Measurements from ENCODE around the gene STX1A. TPM values are rescaled to one million over a fixed set of nuclear protein-coding genes. Genes with fewer than 3 reads are reported as not detected.

The STX1A gene
- total RNA-seq, 2 donors from 2014 or later, result 7.0 to 7.2 TPM

DNA sequence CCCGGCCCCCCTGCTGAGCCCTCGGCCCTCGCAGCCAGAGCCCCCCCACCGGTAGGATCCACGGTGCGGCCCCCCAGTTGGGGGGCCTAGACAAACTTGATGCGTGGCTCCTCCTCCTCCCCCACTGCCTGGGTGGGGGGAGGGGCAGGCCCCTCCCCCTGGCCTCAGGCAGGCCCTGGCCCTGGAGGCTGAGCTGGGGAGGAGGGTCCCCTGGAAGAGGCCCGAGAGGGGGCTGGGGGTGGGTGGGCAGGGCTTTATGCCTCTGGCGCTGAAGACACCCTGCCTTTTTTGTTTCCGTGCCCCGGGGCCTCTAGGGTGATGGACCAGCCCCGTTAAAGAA lies 48.2 kb downstream of the STX1A start:
- H3K9ac ChIP-seq (ENCODE audit: low read depth in 2 of 2, low read length in 2 of 2), result no peak overlapping the region
- H3K27me3 ChIP-seq, result no peaks in the 10 kb centered on the region
- no peaks in the 10 kb centered on the region for H3K36me3 ChIP-seq
- H3K4me3 ChIP-seq, result no peak overlapping the region
- intact Hi-C loops (cut with DNase I), result loop anchor here (5.0 kb wide), 1 partner anchor 64 kb away; no protein-coding TSS in a partner anchor
- no peak overlapping the region for H3K27ac ChIP-seq
- no peaks in the 10 kb centered on the region for H3K9me3 ChIP-seq
- DNase-seq, result no peak
- no peaks in the 10 kb centered on the region for H3K4me1 ChIP-seq
- TF ChIP-seq, protein P1, sequence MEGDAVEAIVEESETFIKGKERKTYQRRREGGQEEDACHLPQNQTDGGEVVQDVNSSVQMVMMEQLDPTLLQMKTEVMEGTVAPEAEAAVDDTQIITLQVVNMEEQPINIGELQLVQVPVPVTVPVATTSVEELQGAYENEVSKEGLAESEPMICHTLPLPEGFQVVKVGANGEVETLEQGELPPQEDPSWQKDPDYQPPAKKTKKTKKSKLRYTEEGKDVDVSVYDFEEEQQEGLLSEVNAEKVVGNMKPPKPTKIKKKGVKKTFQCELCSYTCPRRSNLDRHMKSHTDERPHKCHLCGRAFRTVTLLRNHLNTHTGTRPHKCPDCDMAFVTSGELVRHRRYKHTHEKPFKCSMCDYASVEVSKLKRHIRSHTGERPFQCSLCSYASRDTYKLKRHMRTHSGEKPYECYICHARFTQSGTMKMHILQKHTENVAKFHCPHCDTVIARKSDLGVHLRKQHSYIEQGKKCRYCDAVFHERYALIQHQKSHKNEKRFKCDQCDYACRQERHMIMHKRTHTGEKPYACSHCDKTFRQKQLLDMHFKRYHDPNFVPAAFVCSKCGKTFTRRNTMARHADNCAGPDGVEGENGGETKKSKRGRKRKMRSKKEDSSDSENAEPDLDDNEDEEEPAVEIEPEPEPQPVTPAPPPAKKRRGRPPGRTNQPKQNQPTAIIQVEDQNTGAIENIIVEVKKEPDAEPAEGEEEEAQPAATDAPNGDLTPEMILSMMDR (IDR thresholded peaks at IDR 0.05), result no peak

DNA sequence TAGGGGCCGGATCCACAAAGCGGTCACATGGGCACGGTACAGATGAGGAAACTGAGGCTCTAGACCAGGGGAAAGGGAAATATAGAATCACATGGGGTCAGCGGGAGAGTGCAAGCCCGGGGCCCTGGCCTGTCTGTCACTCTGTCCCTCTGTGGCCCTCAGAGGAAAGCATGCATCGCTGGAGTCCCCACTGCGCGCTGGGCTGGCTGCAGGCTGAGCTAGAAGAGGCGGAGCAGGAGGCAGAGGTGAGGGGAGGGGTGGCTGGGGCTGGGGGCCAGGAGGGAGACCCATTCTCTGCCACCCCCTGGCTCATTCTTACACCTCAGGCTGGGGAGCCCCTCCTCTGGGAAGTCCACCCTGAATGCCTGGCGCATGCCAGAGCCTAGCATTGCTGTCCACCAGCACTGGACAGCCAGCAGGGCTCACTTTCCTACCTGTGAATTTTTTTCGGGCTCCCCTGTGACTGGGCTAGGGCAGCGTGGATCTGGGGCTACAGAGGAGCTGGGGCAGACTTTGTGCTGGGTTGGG lies 49.5 kb downstream of the STX1A start:
- H3K27ac ChIP-seq, result no peak overlapping the region
- no peak for DNase-seq
- intact Hi-C loops (cut with DNase I), result loop anchor here (5.0 kb wide), 2 partner anchors 42 to 63 kb away; no protein-coding TSS in a partner anchor
- no peaks in the 10 kb centered on the region for H3K4me1 ChIP-seq
- TF ChIP-seq, protein P1 (IDR thresholded peaks at IDR 0.05), result no peak
- no peak overlapping the region for H3K9ac ChIP-seq (ENCODE audit: low read depth in 2 of 2, low read length in 2 of 2)
- no peaks in the 10 kb centered on the region for H3K9me3 ChIP-seq
- H3K27me3 ChIP-seq, result no peaks in the 10 kb centered on the region
- no peak overlapping the region for H3K4me3 ChIP-seq
- H3K36me3 ChIP-seq, result no peaks in the 10 kb centered on the region

DNA sequence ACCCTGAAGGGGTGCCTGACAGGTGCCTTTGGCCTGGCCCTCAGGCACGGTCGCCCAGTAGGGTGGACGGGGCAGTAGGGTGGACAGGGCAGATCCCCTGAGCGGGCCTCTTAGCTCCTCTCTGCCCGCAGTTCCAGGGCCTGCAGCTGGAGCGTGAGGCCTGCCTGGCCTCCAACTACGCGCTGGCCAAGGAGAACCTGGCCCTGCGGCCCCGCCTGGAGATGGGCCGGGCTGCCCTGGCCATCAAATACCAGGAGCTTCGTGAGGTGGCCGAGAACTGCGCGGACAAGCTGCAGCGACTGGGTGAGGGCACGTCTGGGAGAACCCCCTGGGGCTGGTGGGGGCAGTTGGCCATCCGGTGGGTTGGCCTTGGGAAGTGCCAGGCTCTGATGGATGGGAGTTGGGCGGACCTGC lies 50.2 kb downstream of the STX1A start:
- H3K36me3 ChIP-seq, result no peaks in the 10 kb centered on the region
- H3K4me3 ChIP-seq, result no peak overlapping the region
- H3K27me3 ChIP-seq, result no peaks in the 10 kb centered on the region
- TF ChIP-seq, protein P1 (IDR thresholded peaks at IDR 0.05), result no peak
- no peak for DNase-seq
- no peaks in the 10 kb centered on the region for H3K9me3 ChIP-seq
- intact Hi-C loops (cut with DNase I), result loop anchor here (5.0 kb wide), 1 partner anchor 43 kb away; no protein-coding TSS in a partner anchor
- H3K4me1 ChIP-seq, result no peaks in the 10 kb centered on the region
- H3K9ac ChIP-seq (ENCODE audit: low read depth in 2 of 2, low read length in 2 of 2), result no peak overlapping the region
- H3K27ac ChIP-seq, result no peak overlapping the region

DNA sequence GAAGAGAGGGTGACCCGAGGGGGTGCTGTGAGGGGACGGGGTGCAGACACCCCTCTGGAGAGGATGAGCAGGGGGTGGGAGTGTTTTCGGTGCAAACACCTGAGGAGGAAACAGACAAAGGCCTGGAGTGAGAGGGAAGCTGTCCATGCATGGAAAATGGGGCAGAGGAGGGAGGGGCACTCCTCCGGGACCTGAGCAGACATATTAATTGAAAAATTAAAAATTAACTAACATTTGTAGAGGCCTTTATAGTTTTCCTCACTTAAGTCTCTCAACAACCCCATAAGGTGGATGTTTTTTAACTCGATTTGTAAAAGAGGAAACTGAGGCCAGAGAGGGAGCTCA lies 50.6 kb downstream of the STX1A start:
- no peak overlapping the region for H3K27ac ChIP-seq
- H3K9ac ChIP-seq (ENCODE audit: low read depth in 2 of 2, low read length in 2 of 2), result no peak overlapping the region
- peak overlapping the region; percentile 31 for H3K4me3 ChIP-seq
- DNase-seq, result no peak
- no peaks in the 10 kb centered on the region for H3K9me3 ChIP-seq
- H3K4me1 ChIP-seq, result no peaks in the 10 kb centered on the region
- no peaks in the 10 kb centered on the region for H3K27me3 ChIP-seq
- TF ChIP-seq, protein P1 (IDR thresholded peaks at IDR 0.05), result no peak
- H3K36me3 ChIP-seq, result no peaks in the 10 kb centered on the region
- intact Hi-C loops (cut with DNase I), result loop anchor here (5.0 kb wide), 1 partner anchor 43 kb away; no protein-coding TSS in a partner anchor

DNA sequence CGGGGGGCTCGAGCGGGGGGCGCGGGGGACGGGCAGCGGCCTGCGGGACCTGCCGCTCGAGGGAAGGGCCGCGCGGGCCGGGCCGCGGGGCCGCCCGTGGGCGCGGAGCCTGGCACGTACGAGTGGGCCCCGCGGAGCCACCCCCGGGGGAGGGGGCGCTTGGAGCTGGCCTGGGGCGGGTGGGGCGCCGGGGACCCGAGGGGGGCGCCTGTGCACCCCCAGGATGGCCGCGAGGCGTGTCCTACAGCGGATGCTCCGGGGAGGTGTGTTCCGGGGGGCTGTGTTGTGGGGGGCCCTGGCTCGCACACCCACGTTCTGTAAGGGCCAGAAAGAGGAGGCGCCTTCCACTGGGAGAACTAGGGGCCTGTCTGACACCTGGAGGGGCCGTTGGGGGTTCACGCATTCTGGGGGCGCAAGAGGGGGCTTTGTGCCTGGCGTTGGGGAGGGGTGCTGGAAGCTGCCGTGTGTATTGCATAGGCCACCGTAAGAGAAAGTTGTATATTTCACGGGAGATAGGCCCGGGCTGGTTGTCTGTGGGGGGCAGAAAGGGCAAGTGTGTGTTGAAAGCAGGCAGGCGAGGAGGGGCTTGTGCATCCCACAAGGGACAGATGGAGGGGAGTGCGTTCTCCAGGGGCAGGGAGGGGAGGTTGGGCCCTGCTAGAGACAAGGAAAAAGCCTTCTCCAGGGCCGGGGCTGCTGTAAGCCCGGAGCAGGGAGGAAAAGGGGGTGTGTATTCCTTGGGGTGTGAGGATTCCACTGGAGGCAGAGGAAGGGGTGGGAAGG lies 51.2 kb downstream of the STX1A start:
- Histone ChIP-seq H3K4me3 (peak overlapping the region; percentile 31), H3K9me3 (no peaks in the 10 kb centered on the region), H3K27me3 (no peaks in the 10 kb centered on the region), H3K36me3 (no peaks in the 10 kb centered on the region), H3K9ac (ENCODE audit: low read depth in 2 of 2, low read length in 2 of 2) (peak overlapping the region; percentile 28 to 35), H3K27ac (no peak overlapping the region), H3K4me1 (no peaks in the 10 kb centered on the region)
- TF ChIP-seq, protein P1 (IDR thresholded peaks at IDR 0.05), result no peak
- intact Hi-C loops (cut with DNase I), result loop anchor here (5.0 kb wide), 1 partner anchor 44 kb away; no protein-coding TSS in a partner anchor
- DNase-seq, result no peak

Data from colonic mucosa (tissue), 4 donors.